ENCODE data around the gene ANXA6. TPM values are rescaled to one million over a fixed set of nuclear protein-coding genes. Genes with fewer than 3 reads are reported as not detected.
A peak's percentile ranks its signal among the peaks of the same experiment; 100 is the strongest.

The ANXA6 gene
- total RNA-seq, 3 donors from 2014 or later (not counting 1 experiment from before 2014, with no cell fraction given): 504 to 629 (median 535) TPM

- TF ChIP-seq, protein P1, sequence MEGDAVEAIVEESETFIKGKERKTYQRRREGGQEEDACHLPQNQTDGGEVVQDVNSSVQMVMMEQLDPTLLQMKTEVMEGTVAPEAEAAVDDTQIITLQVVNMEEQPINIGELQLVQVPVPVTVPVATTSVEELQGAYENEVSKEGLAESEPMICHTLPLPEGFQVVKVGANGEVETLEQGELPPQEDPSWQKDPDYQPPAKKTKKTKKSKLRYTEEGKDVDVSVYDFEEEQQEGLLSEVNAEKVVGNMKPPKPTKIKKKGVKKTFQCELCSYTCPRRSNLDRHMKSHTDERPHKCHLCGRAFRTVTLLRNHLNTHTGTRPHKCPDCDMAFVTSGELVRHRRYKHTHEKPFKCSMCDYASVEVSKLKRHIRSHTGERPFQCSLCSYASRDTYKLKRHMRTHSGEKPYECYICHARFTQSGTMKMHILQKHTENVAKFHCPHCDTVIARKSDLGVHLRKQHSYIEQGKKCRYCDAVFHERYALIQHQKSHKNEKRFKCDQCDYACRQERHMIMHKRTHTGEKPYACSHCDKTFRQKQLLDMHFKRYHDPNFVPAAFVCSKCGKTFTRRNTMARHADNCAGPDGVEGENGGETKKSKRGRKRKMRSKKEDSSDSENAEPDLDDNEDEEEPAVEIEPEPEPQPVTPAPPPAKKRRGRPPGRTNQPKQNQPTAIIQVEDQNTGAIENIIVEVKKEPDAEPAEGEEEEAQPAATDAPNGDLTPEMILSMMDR (IDR thresholded peaks at IDR 0.05): peak; percentile 32
- H3K27me3 Mint-ChIP-seq (ENCODE audit: low read depth in 2 of 2): no peaks in the 10 kb centered on the region
- ATAC-seq (peak in 2 of 3 donors; percentile 11 to 40), DNase-seq (peak in 1 of 2 donors; percentile 62)
- intact Hi-C loops (cut with micrococcal nuclease): loop anchor here (10.0 kb wide), 1 partner anchor 309 kb away; no protein-coding TSS in a partner anchor
- peak overlapping the region; percentile 87 to 97 for H3K27ac Mint-ChIP-seq
- H3K27ac ChIP-seq (ENCODE audit: low read length): peak overlapping the region; percentile 87
- H3K4me3 ChIP-seq (ENCODE audit: low read length): no peak overlapping the region
- no peaks in the 10 kb centered on the region for H3K36me3 ChIP-seq (ENCODE audit: control insufficient read depth, insufficient read depth, low read length)
- no peaks in the 10 kb centered on the region for H3K27me3 ChIP-seq (ENCODE audit: control insufficient read depth, insufficient read depth, low read length)
- peak overlapping the region; percentile 85 for H3K4me3 Mint-ChIP-seq
- H3K4me1 Mint-ChIP-seq: peaks cover 67 to 68% of the 10 kb centered on the region in 2 donors
- no peaks in the 10 kb centered on the region for H3K36me3 Mint-ChIP-seq
- H3K4me1 ChIP-seq (ENCODE audit: control insufficient read depth, insufficient read depth, low read length): peaks cover 65% of the 10 kb centered on the region
- 13% methylated on average over 2 of the region's 2 CpGs for WGBS (ENCODE audit: insufficient coverage)
- no peaks in the 10 kb centered on the region for H3K9me3 ChIP-seq (ENCODE audit: control insufficient read depth, insufficient read depth, low read length)
- H3K9me3 Mint-ChIP-seq: no peaks in the 10 kb centered on the region
These were observed 64.1 kb downstream of the ANXA6 start for GRCh38 chr5:151093476-151093889.

DNA sequence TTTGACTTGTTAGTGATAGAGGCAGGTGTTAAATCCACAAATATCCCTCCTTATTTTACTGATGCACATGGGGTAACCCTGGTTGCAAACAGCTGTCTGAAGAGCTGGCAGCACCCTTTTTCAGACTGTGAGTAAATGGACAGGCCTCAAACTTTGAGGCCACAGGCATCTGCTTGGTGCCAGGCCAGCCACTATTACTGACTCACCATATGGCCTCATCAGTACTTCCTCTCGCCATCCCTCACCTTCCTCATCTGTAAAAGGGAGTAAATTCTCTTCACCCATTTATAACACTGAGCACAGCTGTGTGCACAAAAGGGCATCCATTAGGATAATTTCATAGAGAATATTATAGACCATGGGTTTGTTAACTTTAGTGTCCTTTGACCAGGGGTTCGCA lies 64.8 kb downstream of the ANXA6 start:
- Mint-ChIP-seq H3K4me3 (no peak overlapping the region), H3K36me3 (no peaks in the 10 kb centered on the region), H3K27me3 (ENCODE audit: low read depth in 2 of 2) (no peaks in the 10 kb centered on the region), H3K9me3 (no peaks in the 10 kb centered on the region), H3K27ac (peak overlapping the region; percentile 56 to 97), H3K4me1 (peaks cover 60% of the 10 kb centered on the region in 2 donors)
- Histone ChIP-seq H3K27ac (ENCODE audit: low read length) (no peak overlapping the region), H3K4me1 (ENCODE audit: control insufficient read depth, insufficient read depth, low read length) (peaks cover 58% of the 10 kb centered on the region), H3K9me3 (ENCODE audit: control insufficient read depth, insufficient read depth, low read length) (no peaks in the 10 kb centered on the region), H3K27me3 (ENCODE audit: control insufficient read depth, insufficient read depth, low read length) (no peaks in the 10 kb centered on the region), H3K36me3 (ENCODE audit: control insufficient read depth, insufficient read depth, low read length) (no peaks in the 10 kb centered on the region), H3K4me3 (ENCODE audit: low read length) (no peak overlapping the region)
- TF ChIP-seq, protein P1 (IDR thresholded peaks at IDR 0.05): no peak
- intact Hi-C loops (cut with micrococcal nuclease): loop anchor here (10.0 kb wide), 1 partner anchor 308 kb away; no protein-coding TSS in a partner anchor
- DNase-seq (no peak), ATAC-seq (peak in 2 of 3 donors; percentile 11 to 19)
- WGBS (ENCODE audit: insufficient coverage): 92% methylated on average over 2 of the region's 2 CpGs

GRCh38 chr5:151089726-151090125 lies 67.9 kb downstream of the ANXA6 start:
- H3K27me3 ChIP-seq (ENCODE audit: control insufficient read depth, insufficient read depth, low read length): no peaks in the 10 kb centered on the region
- TF ChIP-seq, protein P1 (IDR thresholded peaks at IDR 0.05): no peak
- no peak overlapping the region for H3K27ac ChIP-seq (ENCODE audit: low read length)
- H3K4me3 ChIP-seq (ENCODE audit: low read length): no peak overlapping the region
- ATAC-seq (no peak), DNase-seq (no peak)
- WGBS (ENCODE audit: insufficient coverage): no CpG with 5 or more reads among the region's 2 CpGs
- no peak overlapping the region for H3K27ac Mint-ChIP-seq
- H3K9me3 Mint-ChIP-seq: no peaks in the 10 kb centered on the region
- no peaks in the 10 kb centered on the region for H3K27me3 Mint-ChIP-seq (ENCODE audit: low read depth in 2 of 2)
- H3K4me1 Mint-ChIP-seq: peaks cover 31 to 45% of the 10 kb centered on the region in 2 donors
- no peaks in the 10 kb centered on the region for H3K36me3 ChIP-seq (ENCODE audit: control insufficient read depth, insufficient read depth, low read length)
- intact Hi-C loops (cut with micrococcal nuclease): loop anchor here (10.0 kb wide), 1 partner anchor 305 kb away; no protein-coding TSS in a partner anchor
- no peaks in the 10 kb centered on the region for H3K9me3 ChIP-seq (ENCODE audit: control insufficient read depth, insufficient read depth, low read length)
- peaks cover 56% of the 10 kb centered on the region for H3K4me1 ChIP-seq (ENCODE audit: control insufficient read depth, insufficient read depth, low read length)
- no peaks in the 10 kb centered on the region for H3K36me3 Mint-ChIP-seq
- H3K4me3 Mint-ChIP-seq: no peak overlapping the region

DNA sequence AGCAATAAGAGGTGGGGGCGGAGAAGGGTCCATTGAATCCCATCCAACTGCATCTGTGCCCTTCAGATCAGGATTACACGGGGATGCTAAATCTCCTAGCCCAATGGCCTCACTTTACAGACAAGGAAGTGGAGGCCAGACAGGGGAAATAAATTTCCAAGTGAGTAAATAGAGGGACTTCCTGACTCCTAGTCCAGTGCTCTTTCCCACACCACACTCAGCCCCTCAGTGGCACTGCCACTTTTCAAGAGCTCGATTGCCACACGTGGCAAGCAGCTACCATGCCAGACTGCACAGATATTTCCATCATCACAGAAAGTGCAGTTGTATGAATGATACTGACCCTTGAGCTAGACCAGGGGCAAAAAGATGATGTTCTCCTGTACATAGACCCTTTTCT lies 68.6 kb downstream of the ANXA6 start:
- Mint-ChIP-seq H3K4me3 (no peak overlapping the region), H3K9me3 (no peaks in the 10 kb centered on the region), H3K36me3 (no peaks in the 10 kb centered on the region), H3K27me3 (ENCODE audit: low read depth in 2 of 2) (no peaks in the 10 kb centered on the region), H3K4me1 (peaks cover 24 to 37% of the 10 kb centered on the region in 2 donors), H3K27ac (no peak overlapping the region)
- peaks cover 49% of the 10 kb centered on the region for H3K4me1 ChIP-seq (ENCODE audit: control insufficient read depth, insufficient read depth, low read length)
- no peak overlapping the region for H3K4me3 ChIP-seq (ENCODE audit: low read length)
- TF ChIP-seq, protein P1 (IDR thresholded peaks at IDR 0.05): no peak
- no peak for DNase-seq
- no peaks in the 10 kb centered on the region for H3K9me3 ChIP-seq (ENCODE audit: control insufficient read depth, insufficient read depth, low read length)
- no peaks in the 10 kb centered on the region for H3K36me3 ChIP-seq (ENCODE audit: control insufficient read depth, insufficient read depth, low read length)
- H3K27ac ChIP-seq (ENCODE audit: low read length): no peak overlapping the region
- ATAC-seq: no peak
- no peaks in the 10 kb centered on the region for H3K27me3 ChIP-seq (ENCODE audit: control insufficient read depth, insufficient read depth, low read length)
- intact Hi-C loops (cut with micrococcal nuclease): no loop called here
- WGBS (ENCODE audit: insufficient coverage): 95% methylated on average over 3 of the region's 4 CpGs

All from natural killer cell (primary cell).